ENCODE measurements around the gene FLNB. TPM values are rescaled to one million over a fixed set of nuclear protein-coding genes. Genes with fewer than 3 reads are reported as not detected.

The FLNB gene
- total and polyA plus RNA-seq, 8 donors = 80.1 to 126 (median 93.3) TPM

DNA sequence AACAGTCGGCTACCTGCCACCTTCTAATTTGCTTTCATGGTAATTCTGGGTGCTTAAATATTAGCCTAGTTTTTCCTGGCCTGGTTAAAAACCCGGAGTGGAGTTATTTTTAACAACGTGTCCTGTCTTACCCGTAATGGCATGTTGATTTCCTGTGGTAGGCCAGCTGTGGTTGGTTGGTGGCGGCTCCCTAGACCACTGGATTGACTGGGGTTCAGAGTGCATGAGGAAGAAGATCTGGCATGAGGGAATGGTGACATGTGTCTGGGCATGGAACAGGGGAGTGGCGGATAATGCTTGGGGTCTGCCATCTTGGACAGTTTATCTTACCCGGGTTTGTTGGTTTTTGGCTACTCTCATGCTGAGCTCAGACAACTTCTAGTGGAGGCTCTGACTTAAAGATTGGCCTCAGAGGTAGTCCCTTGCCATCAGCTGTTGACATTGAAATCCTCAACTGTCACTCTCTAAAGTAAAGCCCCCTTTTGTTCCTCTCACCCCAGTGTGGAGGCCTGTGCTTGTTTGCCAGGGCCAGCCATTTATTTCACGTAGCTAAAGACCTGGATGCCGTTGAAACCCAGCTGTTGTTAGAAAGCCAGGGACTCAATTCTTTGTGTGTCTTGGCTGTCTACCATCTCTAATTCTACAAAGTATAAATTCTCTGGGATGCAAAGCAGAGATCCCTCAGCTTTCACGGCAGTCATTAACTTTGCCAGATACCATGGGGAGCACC, 121.0 kb downstream of the FLNB start:
- DNase-seq (peak in 1 of 4 donors; percentile 29), ATAC-seq (no peak)
- H3K27ac ChIP-seq = no peak overlapping the region
- peaks cover 0 to 86% of the 10 kb centered on the region in 2 donors for H3K36me3 ChIP-seq
- TF ChIP-seq, protein P1, sequence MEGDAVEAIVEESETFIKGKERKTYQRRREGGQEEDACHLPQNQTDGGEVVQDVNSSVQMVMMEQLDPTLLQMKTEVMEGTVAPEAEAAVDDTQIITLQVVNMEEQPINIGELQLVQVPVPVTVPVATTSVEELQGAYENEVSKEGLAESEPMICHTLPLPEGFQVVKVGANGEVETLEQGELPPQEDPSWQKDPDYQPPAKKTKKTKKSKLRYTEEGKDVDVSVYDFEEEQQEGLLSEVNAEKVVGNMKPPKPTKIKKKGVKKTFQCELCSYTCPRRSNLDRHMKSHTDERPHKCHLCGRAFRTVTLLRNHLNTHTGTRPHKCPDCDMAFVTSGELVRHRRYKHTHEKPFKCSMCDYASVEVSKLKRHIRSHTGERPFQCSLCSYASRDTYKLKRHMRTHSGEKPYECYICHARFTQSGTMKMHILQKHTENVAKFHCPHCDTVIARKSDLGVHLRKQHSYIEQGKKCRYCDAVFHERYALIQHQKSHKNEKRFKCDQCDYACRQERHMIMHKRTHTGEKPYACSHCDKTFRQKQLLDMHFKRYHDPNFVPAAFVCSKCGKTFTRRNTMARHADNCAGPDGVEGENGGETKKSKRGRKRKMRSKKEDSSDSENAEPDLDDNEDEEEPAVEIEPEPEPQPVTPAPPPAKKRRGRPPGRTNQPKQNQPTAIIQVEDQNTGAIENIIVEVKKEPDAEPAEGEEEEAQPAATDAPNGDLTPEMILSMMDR (IDR thresholded peaks at IDR 0.05) = no peak
- intact Hi-C loops (cut with DNase I) = no loop called here
- no peak overlapping the region for H3K4me3 ChIP-seq
- H3K9me3 ChIP-seq = no peaks in the 10 kb centered on the region
- H3K27me3 ChIP-seq = no peaks in the 10 kb centered on the region
- H3K4me1 ChIP-seq = no peaks in the 10 kb centered on the region

DNA sequence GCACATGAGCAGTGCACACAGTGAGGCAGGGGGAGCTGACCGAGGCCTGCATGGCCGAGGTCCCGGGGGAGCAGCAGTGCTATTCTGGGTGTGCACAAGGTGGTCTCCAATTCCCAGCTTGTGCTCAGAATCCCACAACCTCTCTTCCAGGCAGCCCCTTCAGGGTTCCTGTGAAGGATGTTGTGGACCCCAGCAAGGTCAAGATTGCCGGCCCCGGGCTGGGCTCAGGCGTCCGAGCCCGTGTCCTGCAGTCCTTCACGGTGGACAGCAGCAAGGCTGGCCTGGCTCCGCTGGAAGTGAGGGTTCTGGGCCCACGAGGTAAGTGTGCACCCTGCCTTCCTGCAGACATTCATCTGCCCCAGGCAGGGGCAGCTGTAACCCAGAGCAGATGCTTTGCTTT, 122.4 kb downstream of the FLNB start:
- DNase-seq (no peak), ATAC-seq (no peak)
- TF ChIP-seq, protein P1 (IDR thresholded peaks at IDR 0.05) = no peak
- peaks cover 0 to 86% of the 10 kb centered on the region in 2 donors for H3K36me3 ChIP-seq
- intact Hi-C loops (cut with DNase I) = no loop called here
- H3K27me3 ChIP-seq = no peaks in the 10 kb centered on the region
- no peaks in the 10 kb centered on the region for H3K9me3 ChIP-seq
- H3K4me1 ChIP-seq = no peaks in the 10 kb centered on the region
- no peak overlapping the region for H3K4me3 ChIP-seq
- H3K27ac ChIP-seq = no peak overlapping the region

GRCh38 chr3:58131101-58131825, 123.0 kb downstream of the FLNB start:
- H3K9me3 ChIP-seq = no peaks in the 10 kb centered on the region
- H3K27me3 ChIP-seq = no peaks in the 10 kb centered on the region
- intact Hi-C loops (cut with DNase I) = no loop called here
- H3K4me3 ChIP-seq = no peak overlapping the region
- H3K4me1 ChIP-seq = no peaks in the 10 kb centered on the region
- DNase-seq (no peak), ATAC-seq (no peak)
- H3K27ac ChIP-seq = no peak overlapping the region
- peaks cover 0 to 85% of the 10 kb centered on the region in 2 donors for H3K36me3 ChIP-seq
- TF ChIP-seq, protein P1 (IDR thresholded peaks at IDR 0.05) = no peak

DNA sequence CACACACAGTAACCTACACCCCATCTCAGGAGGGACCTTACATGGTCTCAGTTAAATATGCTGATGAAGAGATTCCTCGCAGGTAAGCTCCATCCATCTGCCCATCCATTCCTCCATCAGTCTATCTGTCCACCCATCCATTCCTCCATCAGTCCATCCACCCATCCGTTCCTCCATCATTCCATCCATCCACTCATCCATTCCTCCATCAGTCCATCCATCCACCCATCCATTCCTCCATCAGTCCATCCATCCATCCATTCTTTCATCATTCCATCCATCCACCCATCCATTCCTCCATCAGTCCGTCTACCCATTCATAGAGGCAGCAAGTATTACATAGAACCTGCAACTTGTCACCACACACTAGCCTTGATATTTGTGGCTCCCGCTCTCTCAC, 124.6 kb downstream of the FLNB start:
- intact Hi-C loops (cut with DNase I) = no loop called here
- ATAC-seq (no peak), DNase-seq (no peak)
- no peaks in the 10 kb centered on the region for H3K9me3 ChIP-seq
- H3K27ac ChIP-seq = no peak overlapping the region
- peaks cover 0 to 93% of the 10 kb centered on the region in 2 donors for H3K36me3 ChIP-seq
- no peaks in the 10 kb centered on the region for H3K4me1 ChIP-seq
- H3K4me3 ChIP-seq = no peak overlapping the region
- TF ChIP-seq, protein P1 (IDR thresholded peaks at IDR 0.05) = no peak
- H3K27me3 ChIP-seq = no peaks in the 10 kb centered on the region

GRCh38 chr3:58134468-58134867, 126.2 kb downstream of the FLNB start:
- Histone ChIP-seq H3K4me1 (no peaks in the 10 kb centered on the region), H3K4me3 (no peak overlapping the region), H3K27ac (no peak overlapping the region), H3K27me3 (no peaks in the 10 kb centered on the region), H3K9me3 (no peaks in the 10 kb centered on the region), H3K36me3 (peaks cover 0 to 94% of the 10 kb centered on the region in 2 donors)
- intact Hi-C loops (cut with DNase I) = no loop called here
- ATAC-seq (no peak), DNase-seq (no peak)
- TF ChIP-seq, protein P1 (IDR thresholded peaks at IDR 0.05) = no peak

Data from left lung (tissue), 10 donors.